ENCODE data around the gene TMEM260.
"Not testable (repeated sequence)": the region's sequence is repeated elsewhere in the genome, so short reads cannot be mapped to it uniquely, and the experiment has no call there.

DNA sequence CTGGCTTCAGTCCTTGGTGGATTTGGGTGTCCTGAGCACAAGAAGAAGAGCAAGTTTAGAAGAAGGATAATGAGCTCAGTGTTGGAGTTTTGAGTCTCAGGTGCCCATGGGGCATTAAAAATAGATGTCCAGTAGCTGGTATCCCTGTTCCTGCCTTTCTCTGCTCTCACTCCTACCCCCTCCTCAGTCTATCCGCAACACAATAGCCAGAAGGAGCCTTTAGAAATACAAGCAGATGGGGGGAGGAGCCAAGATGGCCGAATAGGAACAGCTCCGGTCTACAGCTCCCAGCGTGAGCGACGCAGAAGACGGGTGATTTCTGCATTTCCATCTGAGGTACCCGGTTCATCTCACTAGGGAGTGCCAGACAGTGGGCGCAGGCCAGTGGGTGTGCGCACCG is 87.7 kb downstream of the TMEM260 start:
- not testable (repeated sequence) for TF ChIP-seq ARNTL (CRISPR knock-in tag; IDR thresholded peaks at IDR 0.05; ENCODE audit: borderline replicate concordance, low read depth); ZFP30 (CRISPR knock-in tag; IDR thresholded peaks at IDR 0.05); RARB (CRISPR knock-in tag; IDR thresholded peaks at IDR 0.05); GLIS3 (CRISPR knock-in tag; IDR thresholded peaks at IDR 0.05); PPARA (CRISPR knock-in tag; IDR thresholded peaks at IDR 0.05; ENCODE audit: borderline replicate concordance)
- TF ChIP-seq, protein P1, sequence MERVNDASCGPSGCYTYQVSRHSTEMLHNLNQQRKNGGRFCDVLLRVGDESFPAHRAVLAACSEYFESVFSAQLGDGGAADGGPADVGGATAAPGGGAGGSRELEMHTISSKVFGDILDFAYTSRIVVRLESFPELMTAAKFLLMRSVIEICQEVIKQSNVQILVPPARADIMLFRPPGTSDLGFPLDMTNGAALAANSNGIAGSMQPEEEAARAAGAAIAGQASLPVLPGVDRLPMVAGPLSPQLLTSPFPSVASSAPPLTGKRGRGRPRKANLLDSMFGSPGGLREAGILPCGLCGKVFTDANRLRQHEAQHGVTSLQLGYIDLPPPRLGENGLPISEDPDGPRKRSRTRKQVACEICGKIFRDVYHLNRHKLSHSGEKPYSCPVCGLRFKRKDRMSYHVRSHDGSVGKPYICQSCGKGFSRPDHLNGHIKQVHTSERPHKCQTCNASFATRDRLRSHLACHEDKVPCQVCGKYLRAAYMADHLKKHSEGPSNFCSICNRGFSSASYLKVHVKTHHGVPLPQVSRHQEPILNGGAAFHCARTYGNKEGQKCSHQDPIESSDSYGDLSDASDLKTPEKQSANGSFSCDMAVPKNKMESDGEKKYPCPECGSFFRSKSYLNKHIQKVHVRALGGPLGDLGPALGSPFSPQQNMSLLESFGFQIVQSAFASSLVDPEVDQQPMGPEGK (CRISPR knock-in tag; IDR thresholded peaks at IDR 0.05; ENCODE audit: borderline replicate concordance): not testable (repeated sequence)

All from SK-N-SH treated with all-trans-retinoic acid at 6 μM for 48 hours (cell line).